Measurements from ENCODE around the gene EIF3J.

DNA sequence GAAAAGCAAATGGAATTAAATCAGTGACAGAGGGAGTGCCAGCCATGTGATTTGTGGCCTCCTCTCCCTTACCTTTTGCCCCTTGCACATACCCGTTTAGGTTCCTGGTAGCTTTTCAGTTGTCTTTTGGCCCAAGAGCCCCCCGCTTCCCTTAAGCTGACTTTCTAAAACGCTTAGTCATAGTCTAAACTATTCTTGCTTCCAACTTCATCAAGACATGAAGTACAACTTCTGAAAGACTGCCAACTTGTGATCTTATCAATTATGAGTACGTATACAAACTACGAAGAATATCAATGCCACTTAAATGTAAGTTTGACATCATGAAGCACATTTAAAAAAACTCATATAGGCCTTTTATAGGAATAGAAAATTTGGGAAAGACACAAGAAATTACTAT is 61.9 kb downstream of the EIF3J start:
- no peak for TF ChIP-seq POLR2AphosphoS5 (IDR thresholded peaks at IDR 0.05)
- TF ChIP-seq, protein P1, sequence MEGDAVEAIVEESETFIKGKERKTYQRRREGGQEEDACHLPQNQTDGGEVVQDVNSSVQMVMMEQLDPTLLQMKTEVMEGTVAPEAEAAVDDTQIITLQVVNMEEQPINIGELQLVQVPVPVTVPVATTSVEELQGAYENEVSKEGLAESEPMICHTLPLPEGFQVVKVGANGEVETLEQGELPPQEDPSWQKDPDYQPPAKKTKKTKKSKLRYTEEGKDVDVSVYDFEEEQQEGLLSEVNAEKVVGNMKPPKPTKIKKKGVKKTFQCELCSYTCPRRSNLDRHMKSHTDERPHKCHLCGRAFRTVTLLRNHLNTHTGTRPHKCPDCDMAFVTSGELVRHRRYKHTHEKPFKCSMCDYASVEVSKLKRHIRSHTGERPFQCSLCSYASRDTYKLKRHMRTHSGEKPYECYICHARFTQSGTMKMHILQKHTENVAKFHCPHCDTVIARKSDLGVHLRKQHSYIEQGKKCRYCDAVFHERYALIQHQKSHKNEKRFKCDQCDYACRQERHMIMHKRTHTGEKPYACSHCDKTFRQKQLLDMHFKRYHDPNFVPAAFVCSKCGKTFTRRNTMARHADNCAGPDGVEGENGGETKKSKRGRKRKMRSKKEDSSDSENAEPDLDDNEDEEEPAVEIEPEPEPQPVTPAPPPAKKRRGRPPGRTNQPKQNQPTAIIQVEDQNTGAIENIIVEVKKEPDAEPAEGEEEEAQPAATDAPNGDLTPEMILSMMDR (IDR thresholded peaks at IDR 0.05): no peak
- TF ChIP-seq POLR2A (IDR thresholded peaks at IDR 0.05; ENCODE audit: low read depth): no peak
